SW 1271 (cell line): ENCODE data around the gene CEP89.
"Not testable (repeated sequence)": the region's sequence is repeated elsewhere in the genome, so short reads cannot be mapped to it uniquely, and the experiment has no call there.

Source experiments
- DNase-seq, 2 experiments: peaks; one replicate each; lab custom pipeline; 2025; lab: John Stamatoyannopoulos, UW

The CEP89 gene

GRCh38 chr19:32869369-32869965 is 102.3 kb downstream of the CEP89 start, which contains the start of gene SLC7A9:
Gene SLC7A9, minus strand, starts transcription at chr19:32869767. Its CDS starts 1,233 bp downstream, at chr19:32868534.
- DNase-seq: no peak

GRCh38 chr19:32868206-32868950 is 103.4 kb downstream of the CEP89 start:
- no peak for DNase-seq

- not testable (repeated sequence) for DNase-seq
These were observed 104.3 kb downstream of the CEP89 start for GRCh38 chr19:32867436-32867835.

- no peak for DNase-seq
These were observed 105.0 kb downstream of the CEP89 start for GRCh38 chr19:32866564-32867265.

DNA sequence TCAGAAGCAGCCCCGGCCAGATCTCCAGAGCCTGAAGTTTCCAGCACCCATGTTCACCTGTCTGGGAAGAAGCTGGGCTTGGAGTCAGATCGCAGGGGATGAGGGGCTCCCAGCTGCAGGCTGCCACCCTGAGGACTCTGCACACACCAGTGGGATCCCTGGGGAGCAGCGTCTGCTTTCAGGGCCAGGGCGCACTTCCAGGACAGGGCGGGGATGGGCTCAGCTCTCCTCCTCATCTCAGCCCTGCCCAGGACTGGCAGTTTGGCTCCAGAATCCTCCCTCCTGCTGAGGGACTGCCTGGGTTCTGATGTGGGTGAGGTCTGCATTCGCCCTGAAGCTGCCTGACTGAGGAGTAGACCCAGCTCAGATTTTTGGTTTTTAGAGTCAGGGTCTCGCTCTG is 105.7 kb downstream of the CEP89 start:
- DNase-seq: no peak

- DNase-seq: no peak
These were observed 106.4 kb downstream of the CEP89 start for GRCh38 chr19:32865326-32865725.

DNA sequence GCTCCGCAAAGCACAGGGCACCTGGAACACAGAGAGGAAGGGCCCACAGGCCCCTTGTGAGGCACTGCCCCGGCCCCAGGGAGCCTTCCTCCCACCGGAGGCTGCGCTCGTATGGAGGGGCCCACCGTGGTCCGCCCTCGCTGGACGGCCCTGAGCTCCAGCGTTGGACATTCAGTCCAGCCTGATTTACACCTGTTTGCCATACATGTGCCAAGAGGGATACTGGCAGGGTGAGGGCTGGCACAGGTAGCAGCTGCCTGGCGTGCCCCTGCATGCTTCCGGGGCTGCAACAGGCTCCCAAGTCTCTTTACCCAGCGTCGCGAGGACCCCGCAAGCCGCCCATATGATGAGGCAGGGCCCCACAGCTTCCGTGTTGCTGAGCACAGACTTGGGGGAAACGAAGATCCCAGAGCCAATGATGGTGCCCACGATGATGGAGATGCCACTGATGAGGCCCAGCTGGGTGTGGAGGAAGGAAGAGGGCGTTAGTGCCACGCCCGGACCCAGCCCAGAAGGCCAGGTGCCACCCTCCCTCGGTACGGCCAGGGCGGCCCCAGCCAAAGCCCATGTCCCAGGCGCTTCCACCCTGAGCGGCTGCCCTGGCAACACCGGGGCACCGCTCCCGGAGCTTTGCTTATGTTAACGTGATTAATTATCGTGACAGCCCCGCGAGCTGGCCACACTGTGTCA is 107.3 kb downstream of the CEP89 start:
- DNase-seq: no peak

GRCh38 chr19:32863841-32864240 is 107.9 kb downstream of the CEP89 start:
- DNase-seq: no peak

- no peak for DNase-seq
These were observed 108.5 kb downstream of the CEP89 start for GRCh38 chr19:32863301-32863700.

GRCh38 chr19:32862741-32863140 is 109.0 kb downstream of the CEP89 start:
- no peak for DNase-seq

- no peak for DNase-seq
These were observed 109.6 kb downstream of the CEP89 start for GRCh38 chr19:32862173-32862572.

GRCh38 chr19:32861596-32861995 is 110.2 kb downstream of the CEP89 start:
- no peak for DNase-seq

DNA sequence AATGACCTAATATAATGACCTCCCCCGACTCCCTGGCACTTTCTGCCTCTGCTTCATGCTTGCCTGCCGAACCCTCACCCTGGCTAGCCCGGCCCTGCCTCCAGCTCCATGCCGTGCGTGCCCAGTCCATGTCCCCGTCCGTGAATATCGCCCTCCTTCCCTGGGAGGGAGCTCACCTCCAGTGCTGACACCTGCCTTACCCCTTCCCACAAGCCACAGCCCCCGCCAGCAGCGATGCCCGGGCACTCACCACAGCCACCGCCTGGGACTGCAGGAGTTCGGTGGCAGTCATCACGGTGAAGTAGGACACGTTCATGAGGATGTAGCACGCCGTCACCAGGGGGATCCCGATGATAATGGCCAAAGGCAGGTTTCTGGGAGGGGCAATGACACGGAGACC is 112.2 kb downstream of the CEP89 start:
- no peak for DNase-seq

- no peak for DNase-seq
These were observed 113.2 kb downstream of the CEP89 start for GRCh38 chr19:32858559-32858958.

GRCh38 chr19:32858155-32858554 is 113.6 kb downstream of the CEP89 start:
- no peak for DNase-seq

GRCh38 chr19:32857584-32857983 is 114.2 kb downstream of the CEP89 start:
- DNase-seq: no peak

DNA sequence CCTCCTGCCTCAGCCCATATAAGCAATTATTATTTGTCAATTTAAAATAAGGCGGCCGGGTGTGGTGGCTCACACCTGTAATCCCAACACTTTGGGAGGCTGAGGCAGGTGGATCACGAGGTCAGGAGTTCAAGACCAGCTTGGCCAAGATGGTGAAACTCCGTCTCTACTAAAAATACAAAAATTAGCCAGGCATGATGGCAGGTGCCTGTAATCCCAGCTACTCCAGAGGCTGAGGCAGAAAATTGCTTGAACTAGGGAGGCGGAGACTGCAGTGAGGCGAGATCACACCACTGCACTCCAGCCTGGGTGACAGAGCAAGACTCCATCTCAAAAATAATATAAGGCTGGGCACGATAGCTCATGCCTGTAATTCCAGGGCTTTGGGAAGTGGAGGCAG is 114.9 kb downstream of the CEP89 start:
- DNase-seq: not testable (repeated sequence)

- DNase-seq: no peak
These were observed 119.5 kb downstream of the CEP89 start for GRCh38 chr19:32852216-32852615.

DNA sequence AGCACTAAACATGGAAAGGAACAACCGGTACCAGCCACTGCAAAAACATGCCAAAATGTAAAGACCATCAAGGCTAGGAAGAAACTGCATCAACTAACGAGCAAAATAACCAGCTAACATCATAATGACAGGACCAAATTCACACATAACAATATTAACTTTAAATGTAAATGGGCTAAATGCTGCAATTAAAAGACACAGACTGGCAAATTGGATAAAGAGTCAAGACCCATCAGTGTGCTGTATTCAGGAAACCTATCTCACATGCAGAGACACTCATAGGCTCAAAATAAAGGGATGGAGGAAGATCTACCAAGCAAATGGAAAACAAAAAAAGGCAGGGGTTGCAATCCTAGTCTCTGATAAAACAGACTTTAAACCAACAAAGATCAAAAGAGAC is 123.7 kb downstream of the CEP89 start:
- DNase-seq: not testable (repeated sequence)

- no peak for DNase-seq
These were observed 128.0 kb downstream of the CEP89 start for GRCh38 chr19:32843716-32844245.

DNA sequence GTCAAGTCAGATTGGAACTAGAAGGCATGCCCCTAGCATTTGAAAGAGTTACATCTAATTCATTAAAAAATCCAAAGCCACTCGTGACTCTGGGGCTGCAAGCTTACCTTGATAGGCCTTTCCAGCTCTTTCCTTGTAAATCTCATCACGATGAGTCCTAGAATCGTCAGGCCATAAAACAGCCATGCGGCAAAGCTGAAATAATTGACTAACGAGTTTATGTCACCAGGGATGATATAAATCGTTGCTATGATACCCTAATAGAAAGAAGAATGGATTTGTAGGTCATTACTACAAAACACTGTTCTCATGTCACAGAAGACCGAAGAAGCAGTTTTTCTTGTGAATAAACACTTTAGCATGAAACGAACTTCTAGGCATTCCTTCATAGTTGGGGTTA is 129.7 kb downstream of the CEP89 start:
- DNase-seq: no peak

GRCh38 chr19:32837531-32837930 is 134.2 kb downstream of the CEP89 start:
- DNase-seq: no peak
